Gastrocnemius medialis (tissue), 4 donors: Measurements from ENCODE around the gene EPHB4. TPM values are rescaled to one million over a fixed set of nuclear protein-coding genes. Genes with fewer than 3 reads are reported as not detected.

Source experiments
- ATAC-seq, 2 donors: fragments of 150-250 bp; one replicate each; pipeline ENCODE4 v1.9.1; 2016
- DNase-seq, 2 donors: peaks; one replicate each; pipeline ENCODE4 v3.0.0-alpha.2; 2019
- H3K27ac ChIP-seq, 4 donors: fragments of 200-600 bp; sonication (generic); 1 replicate in 1 of 4; 2 replicates in 3 of 4; pipeline ENCODE4 v1.5.1; 2016 to 2018; ENCODE audit warnings: mild to moderate bottlenecking in 2 of 4, moderate library complexity in 1 of 4
- H3K27me3 ChIP-seq, 3 donors: fragments of 200-600 bp; sonication (generic) in 2 of 3; 1 replicate in 1 of 3; 2 replicates in 2 of 3; pipeline versions ENCODE4 v1.5.1 to v1.6.0; 2016 to 2019; ENCODE audit warnings: mild to moderate bottlenecking in 1 of 3, moderate library complexity in 1 of 3
- H3K36me3 ChIP-seq, 2 donors: fragments of 200-600 bp; sonication (generic) in 1 of 2; one replicate each; pipeline ENCODE4 v1.5.1; 2017 to 2018
- H3K4me1 ChIP-seq, 2 donors: fragments of 200-600 bp; sonication (generic) in 1 of 2; one replicate each; pipeline ENCODE4 v1.5.1; 2016 to 2017; ENCODE audit warnings: mild to moderate bottlenecking in 2 of 2
- H3K4me3 ChIP-seq, 4 donors: fragments of 200-600 bp; sonication (generic) in 3 of 4; 1 replicate in 1 of 4; 2 replicates in 3 of 4; pipeline ENCODE4 v1.5.1; 2016 to 2019; ENCODE audit warnings: mild to moderate bottlenecking in 2 of 4
- H3K9me3 ChIP-seq, 3 donors: fragments of 200-600 bp; sonication (generic) in 2 of 3; 1 replicate in 1 of 3; 2 replicates in 2 of 3; pipeline ENCODE4 v1.5.1; 2016 to 2019
- POLR2A ChIP-seq, 2 donors: fragments of 450-650 bp; IDR thresholded peaks; one replicate each; pipeline ENCODE4 v1.6.1; 2017; ENCODE audit warnings: antibody characterized with exemption in 2 of 2, mild to moderate bottlenecking in 2 of 2, moderate library complexity in 2 of 2
- in situ Hi-C, 4 donors: fragments of 200-750 bp; cut with MboI; loops; one replicate each; pipeline versions ENCODE4 v1.15.0 to v1.8.0; 2017; ENCODE audit warnings: low sequenced_read_pairs in 4 of 4
- intact Hi-C: fragments of 100-400 bp; cut with DNase I; formaldehyde crosslinking; loops from one replicate; pipeline ENCODE4 v1.15.1; 2023; ENCODE audit warnings: low total_unique reads
- total RNA-seq, 4 donors: library from RNA; depleted of rRNA; stranded (reverse); fragments of >200 nt; gene quantifications; one replicate each; pipeline versions ENCODE4 v1.1.0 to v1.2.3, GENCODE V29; 2016
- TF ChIP-seq, protein P1 (sequence below), 5 experiments: fragments of 450-650 bp in 3 of 5; fragments of 200-600 bp in 2 of 5; sonication (generic) in 2 of 5; IDR thresholded peaks in 4 of 5; conservative IDR thresholded peaks in 1 of 5; 1 replicate in 4 of 5; 2 replicates in 1 of 5; pipeline ENCODE4 v1.5.1; 2016 to 2019; ENCODE audit warnings: antibody characterized with exemption in 5 of 5, mild to moderate bottlenecking in 3 of 5, moderate library complexity in 3 of 5

EPHB4 gene
- total RNA-seq, 4 donors from 2014 or later, result 6.3 to 16.2 (median 12.3) TPM

DNA sequence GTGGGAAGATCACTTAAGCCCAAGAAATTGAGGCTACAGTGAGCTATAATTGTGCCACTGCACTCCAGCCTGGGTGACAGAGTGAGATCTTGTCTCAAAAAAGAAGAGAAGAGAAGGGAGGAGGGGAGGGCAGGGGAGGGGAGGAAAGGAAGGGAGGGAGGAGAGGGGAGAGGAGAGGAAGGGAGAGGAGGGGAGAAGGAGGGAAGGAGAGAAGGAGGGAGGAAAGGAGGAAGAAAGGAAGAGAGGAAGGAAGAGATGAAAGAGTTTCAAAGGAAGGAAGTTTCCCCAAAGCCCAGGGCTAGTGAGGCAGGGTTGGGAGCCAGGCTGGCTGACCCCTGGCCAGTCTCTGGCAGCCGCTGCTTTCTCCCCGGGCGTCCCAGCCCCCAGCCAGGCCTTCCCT, 32.6 kb downstream of the EPHB4 start:
- ATAC-seq (no peak), DNase-seq (no peak)
- H3K4me1 ChIP-seq, result no peaks in the 10 kb centered on the region
- peaks cover 11 to 21% (median 14%) of the 10 kb centered on the region in 3 donors for H3K27me3 ChIP-seq
- TF ChIP-seq POLR2A (IDR thresholded peaks at IDR 0.05), result no peak
- TF ChIP-seq, protein P1, sequence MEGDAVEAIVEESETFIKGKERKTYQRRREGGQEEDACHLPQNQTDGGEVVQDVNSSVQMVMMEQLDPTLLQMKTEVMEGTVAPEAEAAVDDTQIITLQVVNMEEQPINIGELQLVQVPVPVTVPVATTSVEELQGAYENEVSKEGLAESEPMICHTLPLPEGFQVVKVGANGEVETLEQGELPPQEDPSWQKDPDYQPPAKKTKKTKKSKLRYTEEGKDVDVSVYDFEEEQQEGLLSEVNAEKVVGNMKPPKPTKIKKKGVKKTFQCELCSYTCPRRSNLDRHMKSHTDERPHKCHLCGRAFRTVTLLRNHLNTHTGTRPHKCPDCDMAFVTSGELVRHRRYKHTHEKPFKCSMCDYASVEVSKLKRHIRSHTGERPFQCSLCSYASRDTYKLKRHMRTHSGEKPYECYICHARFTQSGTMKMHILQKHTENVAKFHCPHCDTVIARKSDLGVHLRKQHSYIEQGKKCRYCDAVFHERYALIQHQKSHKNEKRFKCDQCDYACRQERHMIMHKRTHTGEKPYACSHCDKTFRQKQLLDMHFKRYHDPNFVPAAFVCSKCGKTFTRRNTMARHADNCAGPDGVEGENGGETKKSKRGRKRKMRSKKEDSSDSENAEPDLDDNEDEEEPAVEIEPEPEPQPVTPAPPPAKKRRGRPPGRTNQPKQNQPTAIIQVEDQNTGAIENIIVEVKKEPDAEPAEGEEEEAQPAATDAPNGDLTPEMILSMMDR (IDR thresholded peaks at IDR 0.05 in 4 of 5, conservative IDR thresholded peaks at IDR 0.05 in 1 of 5), result no peak
- in situ Hi-C loops (loop anchor here in 1 of 4 donors (5.0 kb wide), 1 partner anchor 58 kb away; the partner anchor contains the start of gene SLC12A9), intact Hi-C loops (no loop called here)
- H3K36me3 ChIP-seq, result no peaks in the 10 kb centered on the region
- no peaks in the 10 kb centered on the region for H3K9me3 ChIP-seq
- H3K4me3 ChIP-seq, result no peak overlapping the region
- no peak overlapping the region for H3K27ac ChIP-seq

DNA sequence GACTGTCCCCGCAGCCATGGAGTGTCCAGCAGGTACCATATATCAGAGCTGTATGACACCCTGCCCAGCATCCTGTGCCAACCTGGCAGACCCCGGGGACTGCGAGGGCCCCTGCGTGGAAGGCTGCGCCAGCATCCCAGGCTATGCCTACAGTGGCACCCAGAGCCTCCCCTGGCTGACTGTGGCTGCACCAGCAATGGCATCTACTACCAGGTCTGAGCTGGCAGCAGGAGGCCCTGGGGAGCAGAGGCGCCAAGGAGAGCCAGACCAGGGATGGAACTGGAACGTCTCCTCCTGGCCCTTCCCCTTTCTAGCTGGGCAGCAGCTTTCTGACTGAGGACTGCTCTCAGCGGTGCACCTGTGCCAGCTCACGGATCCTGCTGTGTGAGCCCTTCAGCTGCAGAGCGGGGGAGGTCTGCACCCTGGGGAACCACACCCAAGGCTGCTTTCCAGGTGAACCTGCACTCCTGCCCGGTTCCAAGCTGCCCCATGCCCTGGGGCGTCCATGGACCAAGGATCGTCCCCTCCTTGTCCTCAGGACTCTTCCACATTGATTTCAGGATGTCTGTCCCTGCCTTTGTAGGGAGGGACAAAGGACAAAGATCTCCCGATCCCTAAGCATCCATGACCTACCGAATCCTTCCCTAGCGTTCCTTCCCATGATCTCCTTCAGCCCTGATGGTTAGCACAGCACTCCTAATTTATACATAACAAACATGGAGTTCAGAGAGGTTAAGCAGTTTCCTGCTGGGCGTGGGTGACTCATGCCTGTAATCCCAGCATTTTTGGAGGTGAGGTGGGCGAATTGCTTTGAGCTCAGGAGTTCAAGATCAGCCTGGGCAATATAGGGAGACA, 33.3 kb downstream of the EPHB4 start:
- H3K27me3 ChIP-seq, result peaks cover 6 to 20% (median 16%) of the 10 kb centered on the region in 3 donors
- intact Hi-C loops (no loop called here), in situ Hi-C loops (no loop called here)
- no peak overlapping the region for H3K4me3 ChIP-seq
- no peaks in the 10 kb centered on the region for H3K4me1 ChIP-seq
- TF ChIP-seq, protein P1 (IDR thresholded peaks at IDR 0.05 in 4 of 5, conservative IDR thresholded peaks at IDR 0.05 in 1 of 5), result no peak
- no peak for TF ChIP-seq POLR2A (IDR thresholded peaks at IDR 0.05)
- no peak overlapping the region for H3K27ac ChIP-seq
- H3K36me3 ChIP-seq, result no peaks in the 10 kb centered on the region
- ATAC-seq, result no peak
- H3K9me3 ChIP-seq, result no peaks in the 10 kb centered on the region
- no peak for DNase-seq

DNA sequence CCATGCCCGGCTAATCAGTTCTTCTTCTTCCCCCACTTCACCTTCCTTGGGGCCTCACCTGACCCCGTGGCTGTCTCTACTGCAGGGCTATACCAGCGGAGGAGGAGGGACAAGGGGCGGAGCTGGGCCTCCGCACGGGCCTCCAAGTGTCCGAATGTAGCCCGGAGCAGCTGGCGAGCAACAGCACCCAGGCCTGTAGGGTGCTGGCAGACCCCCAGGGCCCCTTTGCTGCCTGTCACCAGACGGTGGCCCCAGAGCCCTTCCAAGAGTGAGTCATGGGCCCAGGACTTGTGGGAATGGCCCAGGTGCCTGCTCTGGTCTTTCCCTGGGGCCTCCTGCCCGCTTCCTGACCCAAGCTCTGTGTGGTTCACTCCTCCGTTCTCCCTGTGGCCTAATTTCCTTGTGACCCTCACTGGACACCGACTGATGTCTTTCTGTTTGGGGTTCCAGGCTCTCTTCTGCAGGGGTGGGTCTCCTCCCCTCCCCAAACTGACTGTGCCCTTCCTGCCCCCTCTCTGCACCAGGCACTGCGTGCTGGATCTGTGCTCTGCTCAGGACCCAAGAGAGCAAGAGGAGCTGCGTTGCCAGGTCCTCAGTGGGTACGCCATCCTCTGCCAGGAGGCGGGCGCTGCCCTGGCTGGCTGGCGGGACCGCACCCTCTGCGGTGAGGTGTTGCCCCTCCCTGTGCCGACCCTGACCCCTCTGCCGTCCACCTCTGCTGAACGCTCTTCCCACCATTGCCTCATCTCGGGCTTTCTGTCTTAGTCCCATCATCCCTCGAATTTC, 35.2 kb downstream of the EPHB4 start:
- no peak for TF ChIP-seq POLR2A (IDR thresholded peaks at IDR 0.05)
- TF ChIP-seq, protein P1 (IDR thresholded peaks at IDR 0.05 in 4 of 5, conservative IDR thresholded peaks at IDR 0.05 in 1 of 5), result no peak
- Histone ChIP-seq H3K36me3 (no peaks in the 10 kb centered on the region), H3K27ac (no peak overlapping the region), H3K27me3 (peaks cover 9 to 20% (median 16%) of the 10 kb centered on the region in 3 donors), H3K9me3 (no peaks in the 10 kb centered on the region), H3K4me1 (no peaks in the 10 kb centered on the region), H3K4me3 (no peak overlapping the region)
- ATAC-seq (no peak), DNase-seq (no peak)
- intact Hi-C loops, result no loop called here
- in situ Hi-C loops, result no loop called here

DNA sequence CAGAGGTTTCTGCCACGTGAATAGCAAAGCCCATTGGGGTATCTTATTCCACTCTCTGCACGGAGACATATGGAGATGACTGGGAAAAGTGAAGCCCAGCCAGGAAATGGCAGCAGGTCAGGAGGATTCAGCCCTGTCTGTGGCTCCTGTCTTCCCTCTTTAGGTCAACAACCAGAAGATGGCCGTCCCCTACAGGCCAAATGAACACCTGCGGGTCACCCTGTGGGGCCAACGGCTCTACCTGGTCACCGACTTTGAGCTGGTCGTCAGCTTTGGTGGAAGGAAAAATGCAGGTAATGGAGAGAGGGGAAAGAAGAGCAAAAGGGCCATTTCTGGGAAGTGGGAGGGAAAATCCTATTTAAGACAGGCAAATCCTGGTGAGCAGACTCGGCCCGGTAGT, 38.3 kb downstream of the EPHB4 start:
- Histone ChIP-seq H3K4me1 (no peaks in the 10 kb centered on the region), H3K27ac (no peak overlapping the region), H3K27me3 (peaks cover 8 to 10% (median 8%) of the 10 kb centered on the region in 3 donors), H3K9me3 (peaks cover 0 to 8% (median 0%) of the 10 kb centered on the region in 3 donors), H3K36me3 (no peaks in the 10 kb centered on the region), H3K4me3 (no peak overlapping the region)
- in situ Hi-C loops (no loop called here), intact Hi-C loops (no loop called here)
- TF ChIP-seq POLR2A (IDR thresholded peaks at IDR 0.05), result no peak
- TF ChIP-seq, protein P1 (IDR thresholded peaks at IDR 0.05 in 4 of 5, conservative IDR thresholded peaks at IDR 0.05 in 1 of 5), result no peak
- ATAC-seq, result no peak
- DNase-seq, result no peak
